ENCODE data around the gene TRIP10.
A peak's percentile ranks its signal among the peaks of the same experiment; 100 is the strongest.

The TRIP10 gene

DNA sequence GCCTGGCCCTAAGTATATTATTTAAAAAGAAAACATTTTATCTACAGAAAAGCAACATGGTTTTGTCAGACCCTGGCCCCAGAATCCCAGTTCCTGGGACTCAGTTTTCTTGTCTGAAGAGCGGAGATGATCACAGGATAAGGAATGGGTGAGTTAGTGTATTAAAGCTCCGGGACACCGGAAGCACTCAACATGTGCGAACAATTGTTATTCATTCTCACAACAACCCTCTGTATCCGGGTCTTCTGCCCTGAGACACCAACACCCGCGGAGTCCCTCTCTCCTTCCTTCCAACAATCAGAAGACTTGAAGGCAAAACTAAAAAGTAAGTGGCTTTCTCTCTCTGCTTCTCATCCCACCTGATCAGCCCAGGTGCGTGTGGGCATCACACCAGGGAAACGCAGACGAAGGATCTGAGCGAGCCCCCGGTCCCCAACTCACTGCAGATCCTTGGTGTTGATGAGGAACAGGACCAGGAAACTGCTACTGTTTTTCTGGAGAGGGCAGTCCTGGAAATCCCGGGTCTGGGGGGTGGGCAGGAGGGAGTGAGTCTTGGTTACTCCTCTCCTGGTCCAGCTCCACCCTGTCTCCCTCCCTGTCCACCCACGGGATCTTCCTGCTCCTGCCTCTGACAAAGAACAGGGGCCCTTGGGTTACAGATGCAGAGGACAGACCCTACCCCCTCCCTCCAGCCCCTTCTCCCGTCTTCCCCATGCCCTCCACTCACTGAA lies 4.1 kb upstream of the TRIP10 start:
- Mint-ChIP-seq H3K36me3 (ENCODE audit: insufficient read depth) (peaks cover 43% of the 10 kb centered on the region), H3K9me3 (no peaks in the 10 kb centered on the region), H3K4me3 (peak overlapping the region in 1 of 2 donors; percentile 97), H3K4me1 (ENCODE audit: low read depth in 2 of 2) (peaks cover 33 to 34% of the 10 kb centered on the region in 2 donors), H3K27ac (peak overlapping the region; percentile 97 to 99), H3K27me3 (no peaks in the 10 kb centered on the region)
- DNase-seq (no peak), ATAC-seq (replicated peaks) (no peak)

DNA sequence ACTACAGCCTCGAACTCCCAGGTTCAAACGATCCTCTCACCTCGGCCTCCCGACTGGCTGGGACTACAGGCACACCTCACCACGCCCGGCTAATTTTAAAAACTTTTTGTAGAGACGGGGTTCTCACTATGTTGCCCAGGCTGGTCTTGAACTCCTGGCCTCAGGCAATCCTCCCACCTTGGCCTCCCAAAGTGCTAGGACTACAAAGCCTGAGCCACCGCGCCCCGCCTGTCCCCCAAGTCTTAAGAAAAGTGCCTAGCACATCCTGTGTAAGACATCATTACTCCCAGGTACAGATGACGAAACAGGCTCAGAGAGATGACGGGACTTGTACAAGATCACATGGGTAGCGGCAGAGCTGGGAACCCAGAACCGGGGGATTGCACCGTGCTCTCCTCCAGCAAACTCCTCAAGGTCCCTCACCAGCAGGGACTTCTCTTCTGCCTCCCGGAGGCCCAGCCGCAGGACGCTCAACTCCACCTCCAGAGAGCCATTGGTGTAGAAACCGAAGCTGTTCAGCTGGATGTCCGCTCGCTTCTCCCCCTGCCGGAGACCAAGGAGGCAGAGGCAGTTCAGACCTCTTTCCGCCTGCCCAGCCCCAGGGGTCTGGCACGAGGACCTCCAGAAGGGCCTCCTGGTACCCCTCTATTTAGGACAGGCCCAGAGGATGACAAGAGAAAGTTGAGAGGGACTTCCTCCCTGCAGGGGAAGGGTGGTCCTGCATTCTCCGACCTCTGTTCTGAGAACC lies 3.1 kb upstream of the TRIP10 start:
- peaks cover 43% of the 10 kb centered on the region for H3K36me3 Mint-ChIP-seq (ENCODE audit: insufficient read depth)
- no peaks in the 10 kb centered on the region for H3K27me3 Mint-ChIP-seq
- H3K4me3 Mint-ChIP-seq: peak overlapping the region; percentile 87 to 97
- peak; percentile 55 to 64 (median 56) for DNase-seq
- peak overlapping the region; percentile 97 to 99 for H3K27ac Mint-ChIP-seq
- H3K4me1 Mint-ChIP-seq (ENCODE audit: low read depth in 2 of 2): peaks cover 34 to 37% of the 10 kb centered on the region in 2 donors
- ATAC-seq (replicated peaks): peak; percentile 20
- no peaks in the 10 kb centered on the region for H3K9me3 Mint-ChIP-seq

DNA sequence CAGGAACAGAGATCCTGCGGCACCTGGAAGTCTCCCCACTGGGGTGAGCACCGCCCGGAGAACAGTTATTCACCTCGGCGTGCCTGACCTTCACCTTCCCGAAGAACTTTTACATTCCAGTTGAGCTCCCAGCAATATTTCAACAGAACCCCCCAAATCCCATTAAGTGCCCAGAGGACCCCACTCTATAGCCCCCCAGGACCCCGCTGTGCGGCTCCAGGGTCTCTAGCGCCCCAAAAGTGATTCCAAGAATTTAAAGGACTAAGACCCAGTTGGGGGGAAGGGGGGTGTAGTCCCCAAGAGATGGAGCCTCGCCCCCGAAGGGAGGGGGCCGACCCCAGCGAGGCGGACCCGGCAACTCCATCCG lies 2.6 kb upstream of the TRIP10 start:
- ATAC-seq (replicated peaks) (no peak), DNase-seq (no peak)
- H3K9me3 Mint-ChIP-seq: no peaks in the 10 kb centered on the region
- H3K27ac Mint-ChIP-seq: peak overlapping the region; percentile 97 to 99
- peaks cover 39% of the 10 kb centered on the region for H3K36me3 Mint-ChIP-seq (ENCODE audit: insufficient read depth)
- peaks cover 34 to 37% of the 10 kb centered on the region in 2 donors for H3K4me1 Mint-ChIP-seq (ENCODE audit: low read depth in 2 of 2)
- peak overlapping the region; percentile 87 to 97 for H3K4me3 Mint-ChIP-seq
- no peaks in the 10 kb centered on the region for H3K27me3 Mint-ChIP-seq

DNA sequence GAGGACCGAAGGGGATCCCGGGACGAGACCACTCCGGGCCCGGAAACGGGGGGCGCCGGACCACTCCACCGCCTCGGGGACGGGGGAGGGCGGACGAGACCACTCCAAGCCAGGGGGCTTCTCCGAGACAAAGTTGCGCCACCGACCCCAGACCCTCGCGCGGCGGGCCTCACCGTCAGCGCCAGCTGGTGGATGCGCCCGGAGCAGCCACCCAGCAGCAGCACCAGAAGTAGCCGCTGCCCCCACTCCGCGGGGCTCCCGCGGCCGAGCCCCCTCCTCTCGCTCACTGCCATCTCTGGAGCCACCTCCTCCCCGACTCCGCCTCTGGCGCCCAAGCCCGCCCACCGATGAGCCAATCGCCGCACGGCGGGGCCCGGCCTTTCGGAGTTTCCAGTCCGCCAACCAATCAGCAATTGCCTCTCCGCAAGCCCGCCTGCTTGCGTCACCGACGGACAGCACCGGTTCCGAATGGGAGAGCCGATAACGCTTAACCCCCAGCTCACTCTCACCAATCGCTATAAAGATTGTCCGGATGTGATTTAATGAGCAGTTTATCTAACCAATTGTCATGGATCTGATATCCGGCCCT lies 2.1 kb upstream of the TRIP10 start, which contains the start of gene GPR108:
Gene GPR108, minus strand, starts transcription at position 297 of the 589 bp plus-strand sequence. Its CDS starts 4 bp downstream, at position 293.
- ATAC-seq (replicated peaks) (peak; percentile 74), DNase-seq (peak; percentile 99)
- peaks cover 39% of the 10 kb centered on the region for H3K36me3 Mint-ChIP-seq (ENCODE audit: insufficient read depth)
- H3K27me3 Mint-ChIP-seq: no peaks in the 10 kb centered on the region
- no peaks in the 10 kb centered on the region for H3K9me3 Mint-ChIP-seq
- H3K4me3 Mint-ChIP-seq: peak within 1 kb of the TSS; percentile 87 to 97
- H3K27ac Mint-ChIP-seq: peak within 1 kb of the TSS; percentile 97 to 99
- peaks cover 33 to 36% of the 10 kb centered on the region in 2 donors for H3K4me1 Mint-ChIP-seq (ENCODE audit: low read depth in 2 of 2)

DNA sequence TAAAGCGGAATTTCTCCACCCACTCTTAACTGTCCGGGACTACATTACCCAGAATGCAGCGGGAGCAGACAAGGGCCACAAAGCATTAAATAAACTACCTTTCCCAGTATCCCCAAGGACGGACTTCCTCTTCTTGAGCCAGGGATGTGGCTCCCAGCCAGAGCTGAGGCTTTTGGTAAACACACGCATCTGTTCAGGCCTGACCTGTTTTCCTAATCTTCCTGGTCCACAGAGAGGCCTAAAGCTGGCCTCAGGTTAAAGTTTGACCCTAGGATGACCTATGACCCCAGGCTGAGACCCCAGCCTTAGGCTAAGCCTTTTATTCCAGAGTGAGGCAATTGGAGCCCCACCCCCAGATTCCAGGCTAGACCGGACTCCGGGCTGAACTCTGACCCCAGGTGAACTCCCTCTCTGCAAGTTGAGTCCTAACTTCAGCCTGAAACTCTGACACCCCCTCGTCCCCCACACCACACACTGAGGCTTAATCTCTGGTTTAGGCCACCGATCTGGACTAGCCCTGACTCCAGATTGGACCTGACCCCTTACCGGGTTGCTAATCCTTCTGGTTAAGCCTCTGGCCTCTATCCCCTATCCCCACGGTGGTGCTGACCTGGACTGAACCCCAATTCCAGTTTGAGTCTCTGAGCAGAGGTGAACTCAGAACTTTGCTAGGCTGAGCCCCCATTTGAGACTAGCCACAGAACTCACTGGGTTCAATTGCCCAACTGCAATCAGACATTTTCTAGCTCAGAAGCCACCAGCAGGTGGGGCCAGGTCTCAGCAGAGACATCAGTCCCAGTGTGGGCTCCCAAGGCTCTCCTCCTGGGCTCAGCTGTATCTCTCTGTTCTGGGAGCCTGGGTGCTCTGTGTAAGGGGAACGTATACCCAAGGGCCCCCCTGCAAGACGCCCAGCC lies 1.4 kb upstream of the TRIP10 start:
- no peaks in the 10 kb centered on the region for H3K27me3 Mint-ChIP-seq
- peak; percentile 59 to 73 (median 69) for DNase-seq
- H3K36me3 Mint-ChIP-seq (ENCODE audit: insufficient read depth): peaks cover 34% of the 10 kb centered on the region
- peak overlapping the region; percentile 87 to 97 for H3K4me3 Mint-ChIP-seq
- peaks cover 27 to 34% of the 10 kb centered on the region in 2 donors for H3K4me1 Mint-ChIP-seq (ENCODE audit: low read depth in 2 of 2)
- ATAC-seq (replicated peaks): peak; percentile 9
- H3K27ac Mint-ChIP-seq: peak overlapping the region; percentile 97 to 99
- H3K9me3 Mint-ChIP-seq: no peaks in the 10 kb centered on the region

DNA sequence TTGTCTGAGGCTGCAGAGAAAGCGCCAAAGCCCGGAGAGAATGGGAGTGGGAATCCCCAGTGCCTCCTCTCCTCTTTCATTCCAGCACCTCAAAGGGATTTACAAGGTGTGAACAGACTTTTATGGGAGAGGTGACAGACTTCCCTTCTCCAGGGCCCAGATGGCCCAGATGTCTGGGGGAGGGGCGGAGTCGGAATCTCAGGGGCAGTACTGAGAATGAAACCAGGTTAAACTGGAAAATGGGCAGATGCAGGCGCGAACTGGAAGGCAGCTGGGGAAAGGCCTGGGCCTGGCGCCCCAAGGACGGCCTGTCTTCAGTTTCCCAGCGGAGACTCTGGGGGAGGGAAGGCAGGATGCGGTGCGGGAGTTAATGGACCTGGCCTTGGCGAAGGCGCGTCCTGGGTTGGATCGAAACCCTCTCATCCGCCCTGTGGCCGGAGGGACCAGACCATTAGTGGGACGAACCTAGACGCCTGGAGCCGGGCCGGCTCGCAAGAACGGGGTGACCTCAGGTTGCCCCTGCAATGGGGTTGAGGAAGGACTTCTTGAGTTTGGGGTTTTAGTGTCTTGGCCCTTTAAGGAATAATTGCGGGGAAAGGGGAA lies 592 bp upstream of the TRIP10 start:
- Mint-ChIP-seq H3K4me3 (peak overlapping the region; percentile 87 to 97), H3K36me3 (ENCODE audit: insufficient read depth) (peaks cover 34% of the 10 kb centered on the region), H3K4me1 (ENCODE audit: low read depth in 2 of 2) (peaks cover 27 to 34% of the 10 kb centered on the region in 2 donors), H3K27ac (peak overlapping the region; percentile 85 to 97), H3K27me3 (no peaks in the 10 kb centered on the region), H3K9me3 (no peaks in the 10 kb centered on the region)
- ATAC-seq (replicated peaks) (no peak), DNase-seq (peak in 1 of 3 experiments; percentile 22)

DNA sequence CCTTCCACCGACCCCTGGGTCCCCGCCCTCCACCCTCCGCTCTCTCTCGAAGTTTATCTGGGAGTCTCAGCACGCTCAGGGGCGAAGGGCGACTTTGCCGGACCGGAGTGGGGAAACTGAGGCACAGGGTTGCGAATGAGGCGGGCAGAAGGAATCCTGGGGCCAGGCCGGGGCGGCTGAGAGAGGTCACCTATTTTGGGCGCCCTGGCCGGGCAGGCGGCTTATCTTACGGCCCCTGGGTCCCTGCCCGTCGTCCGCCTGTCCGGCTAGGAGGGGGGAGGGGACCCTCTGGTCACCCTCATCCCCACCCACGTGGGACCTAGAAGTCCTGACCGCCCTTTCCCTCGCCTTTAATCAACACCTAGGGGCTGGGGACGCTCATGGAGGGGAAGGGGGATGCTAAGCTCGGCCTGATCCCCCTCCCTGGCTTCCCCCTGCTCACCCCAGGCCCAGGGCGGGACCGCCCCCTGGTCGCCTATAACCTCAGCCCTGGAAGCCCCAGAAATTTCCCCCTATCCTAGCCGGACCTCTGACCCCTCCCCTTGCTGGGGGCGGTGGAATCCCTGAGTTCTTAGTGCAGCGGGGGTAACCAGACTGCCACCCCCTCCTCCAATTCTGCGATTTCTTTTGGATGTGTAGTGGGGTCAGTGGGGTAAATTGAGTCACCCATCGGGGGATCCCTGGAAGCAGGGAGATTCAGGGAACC lies 556 bp downstream of the TRIP10 start:
- no peaks in the 10 kb centered on the region for H3K27me3 Mint-ChIP-seq
- peaks cover 27 to 34% of the 10 kb centered on the region in 2 donors for H3K4me1 Mint-ChIP-seq (ENCODE audit: low read depth in 2 of 2)
- H3K4me3 Mint-ChIP-seq: peak overlapping the region; percentile 87 to 97
- H3K27ac Mint-ChIP-seq: peak overlapping the region in 1 of 2 donors; percentile 97
- ATAC-seq (replicated peaks) (no peak), DNase-seq (no peak)
- no peaks in the 10 kb centered on the region for H3K9me3 Mint-ChIP-seq
- H3K36me3 Mint-ChIP-seq (ENCODE audit: insufficient read depth): peaks cover 29% of the 10 kb centered on the region

DNA sequence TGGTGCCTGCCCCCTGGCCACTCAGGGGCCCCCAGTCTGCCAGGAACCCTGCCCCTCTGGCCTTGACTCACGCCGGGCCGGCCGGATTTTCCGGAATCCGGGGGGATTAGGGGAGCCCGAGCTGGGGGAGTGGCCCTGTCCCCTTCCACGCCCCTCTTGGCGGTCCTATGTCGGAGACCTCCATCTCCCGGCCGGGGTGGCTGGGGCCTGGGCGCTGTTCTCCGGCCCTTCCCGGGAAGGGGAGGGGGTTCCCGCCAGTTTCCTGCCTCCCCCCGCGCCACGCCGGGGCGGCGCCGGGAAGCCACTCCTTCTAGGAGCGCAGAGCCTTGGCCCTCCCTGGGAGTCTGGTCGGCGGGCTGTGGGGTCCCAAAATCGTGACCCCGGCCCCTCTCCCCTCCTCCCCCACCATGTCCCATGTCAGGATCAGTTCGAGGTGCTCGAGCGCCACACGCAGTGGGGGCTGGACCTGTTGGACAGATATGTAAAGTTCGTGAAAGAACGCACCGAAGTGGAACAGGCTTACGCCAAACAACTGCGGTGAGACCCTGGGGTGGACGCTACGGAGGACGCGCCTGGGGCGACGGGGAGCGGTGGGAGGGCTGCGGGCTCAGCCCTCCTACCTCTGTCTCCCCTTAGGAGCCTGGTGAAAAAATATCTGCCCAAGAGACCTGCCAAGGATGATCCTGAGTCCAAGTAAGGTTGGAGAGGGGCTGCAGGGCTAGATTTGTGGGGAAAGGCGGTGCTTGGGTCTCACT lies 1.3 kb downstream of the TRIP10 start:
- ATAC-seq (replicated peaks): no peak
- Mint-ChIP-seq H3K9me3 (no peaks in the 10 kb centered on the region), H3K27ac (peak overlapping the region in 1 of 2 donors; percentile 28), H3K4me1 (ENCODE audit: low read depth in 2 of 2) (peaks cover 25 to 34% of the 10 kb centered on the region in 2 donors), H3K36me3 (ENCODE audit: insufficient read depth) (peaks cover 26% of the 10 kb centered on the region), H3K4me3 (peak overlapping the region; percentile 87 to 97), H3K27me3 (no peaks in the 10 kb centered on the region)
- DNase-seq: no peak

DNA sequence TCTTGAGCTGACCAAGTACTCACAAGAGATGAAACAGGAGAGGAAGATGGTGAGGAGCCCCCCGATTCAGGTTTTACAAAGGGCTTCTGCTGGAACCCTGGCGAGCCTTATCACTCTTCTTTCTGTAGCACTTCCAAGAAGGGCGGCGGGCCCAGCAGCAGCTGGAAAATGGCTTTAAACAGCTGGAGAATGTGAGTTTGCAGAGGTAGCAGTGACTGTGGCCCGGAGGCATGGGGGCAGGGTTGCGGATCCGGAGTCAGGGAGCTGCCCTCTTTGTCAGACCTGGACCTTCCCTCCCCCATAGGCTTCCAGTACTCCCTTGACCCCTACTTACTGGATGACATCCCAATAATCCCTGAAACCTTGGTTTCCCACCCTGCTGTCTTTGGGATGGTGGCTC lies 3.6 kb downstream of the TRIP10 start:
- peaks cover 13 to 19% of the 10 kb centered on the region in 2 donors for H3K4me1 Mint-ChIP-seq (ENCODE audit: low read depth in 2 of 2)
- peaks cover 20% of the 10 kb centered on the region for H3K36me3 Mint-ChIP-seq (ENCODE audit: insufficient read depth)
- H3K27me3 Mint-ChIP-seq: no peaks in the 10 kb centered on the region
- H3K9me3 Mint-ChIP-seq: no peaks in the 10 kb centered on the region
- no peak overlapping the region for H3K4me3 Mint-ChIP-seq
- ATAC-seq (replicated peaks) (no peak), DNase-seq (no peak)
- peak overlapping the region in 1 of 2 donors; percentile 58 for H3K27ac Mint-ChIP-seq

DNA sequence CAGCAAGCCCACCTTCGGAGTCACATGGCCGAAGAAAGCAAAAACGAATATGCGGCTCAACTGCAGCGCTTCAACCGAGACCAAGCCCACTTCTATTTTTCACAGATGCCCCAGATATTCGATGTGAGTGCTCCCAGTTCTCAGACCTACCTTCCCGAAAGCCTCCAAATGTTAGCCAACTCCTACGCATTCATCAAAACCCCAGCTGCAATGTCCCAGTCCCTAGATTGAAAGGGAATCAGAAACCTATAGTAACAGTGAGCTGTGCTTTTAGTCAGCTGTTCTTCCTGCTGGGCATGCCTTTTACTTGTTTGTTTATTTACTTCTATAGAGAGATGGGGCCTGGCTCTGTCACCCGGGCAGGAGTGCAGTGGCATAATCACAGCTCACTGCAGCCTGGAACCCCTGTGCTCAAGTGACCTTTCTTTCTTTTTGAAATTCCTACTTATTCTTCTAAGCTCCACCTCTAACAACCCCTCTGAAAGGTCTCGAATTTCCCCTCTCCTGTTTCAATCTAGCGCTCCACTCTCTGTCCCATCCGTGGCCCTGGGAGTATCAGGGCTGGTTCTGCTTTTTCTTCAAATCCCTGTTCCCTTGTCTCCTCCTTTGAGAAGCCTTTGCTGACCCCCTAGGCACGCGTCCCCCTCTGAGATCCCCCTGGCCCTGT lies 4.4 kb downstream of the TRIP10 start:
- Mint-ChIP-seq H3K27ac (no peak overlapping the region), H3K4me3 (no peak overlapping the region), H3K36me3 (ENCODE audit: insufficient read depth) (peaks cover 20% of the 10 kb centered on the region), H3K27me3 (no peaks in the 10 kb centered on the region), H3K9me3 (no peaks in the 10 kb centered on the region), H3K4me1 (ENCODE audit: low read depth in 2 of 2) (peaks cover 5 to 12% of the 10 kb centered on the region in 2 donors)
- ATAC-seq (replicated peaks): no peak
- DNase-seq: no peak

Data from effector memory CD8-positive, alpha-beta T cell (primary cell).